GM12878 (cell line): ENCODE data around the gene FIBCD1. TPM values are rescaled to one million over a fixed set of nuclear protein-coding genes. Genes with fewer than 3 reads are reported as not detected.

ENCODE experiments used
- ATAC-seq: fragments of 200-7000 bp; cut with Tn5 transposase; 3 replicates; pipeline ENCODE4 v1.9.1; 2020; ENCODE audit warnings: mild to moderate bottlenecking, moderate library complexity
- BruUV-seq: library from RNA; stranded (reverse); fragments of 400-500 nt; replicated peaks from 2 replicates; lab custom pipeline; 2021; lab: Mats Ljungman, UMichigan
- CTCF ChIA-PET: fragments of 300-600 bp; sonication (Branson Sonifier 250); formaldehyde crosslinking; extraction: SDS; loops from one replicate; lab custom pipeline; 2021; ENCODE audit warnings: inconsistent platforms; lab: Yijun Ruan, JAX
- POLR2A ChIA-PET: fragments of 350-600 bp; formaldehyde crosslinking; extraction: SDS; loops from one replicate; lab custom pipeline; 2021; ENCODE audit warnings: inconsistent platforms; lab: Charles Lee
- RAD21 ChIA-PET: fragments of 300-600 bp; sonication (Branson Sonifier 250); formaldehyde crosslinking; loops from one replicate; lab custom pipeline; 2023; ENCODE audit warnings: antibody characterized with exemption; ENCODE audit not compliant: unreplicated experiment; lab: Charles Lee
- SMC1A ChIA-PET: fragments of 300-600 bp; sonication (Branson Sonifier 250); formaldehyde crosslinking; loops from one replicate; lab custom pipeline; 2023; ENCODE audit not compliant: unreplicated experiment, uncharacterized antibody; lab: Charles Lee
- DNase-seq: peaks from one replicate; pipeline ENCODE4 v3.0.0-alpha.2; 2011; ENCODE audit warnings: low read depth, low spot score
- FAIRE-seq: peaks from 3 replicates; lab custom pipeline; 2011; peaks lifted over from hg19 to GRCh38; lab: Jason Lieb, UNC
- H2AFZ ChIP-seq: 2 replicates; pipeline ENCODE4 v1.6.0; 2011; ENCODE audit warnings: low read depth, low read length, control low read depth; ENCODE audit not compliant: control insufficient read depth
- H3K27ac ChIP-seq: 2 replicates; pipeline ENCODE4 v1.5.1; 2011; ENCODE audit warnings: control low read depth; ENCODE audit not compliant: control insufficient read depth, insufficient read depth
- H3K27me3 ChIP-seq, 2 experiments: replicated peaks in 1 of 2; 2 replicates each; pipeline versions ENCODE4 v1.6.0 to v1.6.1; 2011; ENCODE audit warnings: low read length in 1 of 2; ENCODE audit not compliant: control insufficient read depth in 2 of 2, insufficient read depth in 2 of 2
- H3K36me3 ChIP-seq, 2 experiments: 2 replicates each; pipeline ENCODE4 v1.5.1; 2011; ENCODE audit warnings: low read length in 1 of 2; ENCODE audit not compliant: control insufficient read depth in 2 of 2, insufficient read depth in 2 of 2
- H3K4me1 ChIP-seq: 2 replicates; pipeline ENCODE4 v1.6.1; 2011; ENCODE audit warnings: mild to moderate bottlenecking, low read length, moderate library complexity, mixed read lengths; ENCODE audit not compliant: control insufficient read depth, insufficient read depth
- H3K4me2 ChIP-seq: 2 replicates; pipeline ENCODE4 v1.6.0; 2011; ENCODE audit warnings: control low read depth; ENCODE audit not compliant: control insufficient read depth, insufficient read depth
- H3K4me3 ChIP-seq: fragments of 200-600 bp; sonication (generic); 2 replicates; pipeline ENCODE4 v1.5.1; 2016
- H3K79me2 ChIP-seq: 2 replicates; pipeline ENCODE4 v1.6.0; 2011; ENCODE audit warnings: low read length; ENCODE audit not compliant: control insufficient read depth, insufficient read depth
- H3K9ac ChIP-seq: 2 replicates; pipeline ENCODE4 v1.8.0; 2011; ENCODE audit warnings: low read length, control low read depth, mixed read lengths; ENCODE audit not compliant: control insufficient read depth, insufficient read depth
- H3K9me3 ChIP-seq: replicated peaks from 3 replicates; pipeline ENCODE4 v1.5.1; 2011; ENCODE audit warnings: mild to moderate bottlenecking, low read length; ENCODE audit not compliant: control insufficient read depth, insufficient read depth
- H4K20me1 ChIP-seq: 2 replicates; pipeline ENCODE4 v1.6.0; 2011; ENCODE audit not compliant: control insufficient read depth, insufficient read depth
- DPF2 ChIP-seq: fragments of 450-650 bp; IDR thresholded peaks from 2 replicates; pipeline ENCODE4 v1.6.1; 2017; ENCODE audit warnings: mild to moderate bottlenecking
- ETV6 ChIP-seq, 2 experiments: fragments of 450-650 bp in 1 of 2; IDR thresholded peaks in 1 of 2; conservative IDR thresholded peaks in 1 of 2; 2 replicates each; pipeline ENCODE4 v1.6.1; 2014; ENCODE audit warnings: antibody characterized with exemption in 1 of 2, borderline replicate concordance in 1 of 2, low read depth in 1 of 2, mild to moderate bottlenecking in 1 of 2, moderate library complexity in 1 of 2
- FOXK2 ChIP-seq: fragments of 450-650 bp; IDR thresholded peaks from 2 replicates; pipeline ENCODE4 v1.6.1; 2017; ENCODE audit warnings: mild to moderate bottlenecking, moderate library complexity
- GABPA ChIP-seq: IDR thresholded peaks from 2 replicates; pipeline ENCODE4 v1.6.1; 2014; ENCODE audit warnings: antibody characterized with exemption, low read depth, mild to moderate bottlenecking, inconsistent platforms
- GATAD2B ChIP-seq: fragments of 450-650 bp; conservative IDR thresholded peaks from 2 replicates; pipeline ENCODE4 v1.6.1; 2017; ENCODE audit warnings: low read depth, mild to moderate bottlenecking, moderate library complexity
- JUNB ChIP-seq: IDR thresholded peaks from 2 replicates; pipeline ENCODE4 v1.6.1; 2016; ENCODE audit warnings: antibody characterized with exemption, mild to moderate bottlenecking
- KLF5 ChIP-seq: fragments of 450-650 bp; IDR thresholded peaks from 2 replicates; pipeline ENCODE4 v1.6.1; 2014; ENCODE audit warnings: mild to moderate bottlenecking; ENCODE audit not compliant: partially characterized antibody
- MTA3 ChIP-seq: IDR thresholded peaks from 2 replicates; pipeline ENCODE4 v1.6.1; 2012; ENCODE audit warnings: low read length, inconsistent platforms, borderline replicate concordance
- NFYB ChIP-seq: IDR thresholded peaks from 2 replicates; pipeline ENCODE4 v1.6.1; 2011; ENCODE audit warnings: low read depth, mild to moderate bottlenecking, low read length, improper control_type of control experiment, moderate library complexity; ENCODE audit not compliant: insufficient read depth
- NR2C1 ChIP-seq: fragments of 450-650 bp; IDR thresholded peaks from 2 replicates; pipeline ENCODE4 v1.6.1; 2017; ENCODE audit warnings: antibody characterized with exemption, mild to moderate bottlenecking, moderate library complexity
- TARDBP ChIP-seq: IDR thresholded peaks from 2 replicates; pipeline ENCODE4 v1.6.1; 2016; ENCODE audit warnings: borderline replicate concordance
- TCF12 ChIP-seq: IDR thresholded peaks from 2 replicates; pipeline ENCODE4 v1.6.1; 2011; ENCODE audit warnings: low read depth, mild to moderate bottlenecking, low read length
- TCF3 ChIP-seq: IDR thresholded peaks from 2 replicates; pipeline ENCODE4 v1.6.1; 2012; ENCODE audit warnings: low read depth, mild to moderate bottlenecking, low read length, borderline replicate concordance; ENCODE audit not compliant: insufficient read depth
- TCF7 ChIP-seq: IDR thresholded peaks from 2 replicates; pipeline ENCODE4 v1.6.1; 2014; ENCODE audit warnings: antibody characterized with exemption, borderline replicate concordance
- YBX1 ChIP-seq: fragments of 450-650 bp; IDR thresholded peaks from 2 replicates; pipeline ENCODE4 v1.6.1; 2016; ENCODE audit warnings: antibody characterized with exemption
- ZBED1 ChIP-seq: IDR thresholded peaks from 2 replicates; pipeline ENCODE4 v1.6.1; 2016; ENCODE audit warnings: borderline replicate concordance
- ZNF217 ChIP-seq: fragments of 450-650 bp; IDR thresholded peaks from 2 replicates; pipeline ENCODE4 v1.6.1; 2017; ENCODE audit warnings: antibody characterized with exemption, mild to moderate bottlenecking
- ZNF24 ChIP-seq: fragments of 450-650 bp; IDR thresholded peaks from 2 replicates; pipeline ENCODE4 v1.6.1; 2017; ENCODE audit warnings: antibody characterized with exemption, mild to moderate bottlenecking
- ZNF274 ChIP-seq: IDR thresholded peaks from one replicate; pipeline ENCODE4 v1.8.0; 2011; ENCODE audit not compliant: insufficient read length, insufficient read depth
- WGBS: methylation state at CpG from one replicate; pipeline ENCODE4 v1.1.6; 2016; ENCODE audit warnings: low lambda C conversion rate; ENCODE audit not compliant: insufficient replicate concordance, insufficient coverage; ENCODE audit errors: missing lambda C conversion rate; 5-methylcytosine and 5-hydroxymethylcytosine counted together
- in situ Hi-C: fragments of 300-500 bp; cut with MboI; formaldehyde crosslinking; loops from 9 replicates; pipeline ENCODE4 v1.14.3; 2018; ENCODE audit warnings: mixed read lengths
- intact Hi-C: fragments of 100-400 bp; cut with micrococcal nuclease; formaldehyde crosslinking; loops from one replicate; pipeline ENCODE4 v1.14.2; 2022; ENCODE audit not compliant: unreplicated experiment
- polyA plus RNA-seq, 11 experiments: library from polyadenylated mRNA; depleted of rRNA in 4 of 11; unstranded in 6 of 11; stranded (reverse) in 5 of 11; fragments of >200 nt; fragmentation: Nextera tagmentation in 4 of 11; fragmentation: Illumina TruSeq in 1 of 11; extraction: Ambion mirVana in 4 of 11; extraction: Trizol in 1 of 11; gene quantifications; 1 replicate in 1 of 11; 2 replicates in 10 of 11; pipeline versions ENCODE4 v1.2.1 to v1.2.3, GENCODE V29; 2011 to 2016; ENCODE audit warnings: inconsistent platforms in 2 of 11, missing spikeins in 2 of 11, low read depth in 1 of 11
- total RNA-seq, 4 experiments: library from RNA; depleted of rRNA in 3 of 4; stranded (reverse); fragments of >200 nt in 3 of 4; fragmentation: Illumina TruSeq in 1 of 4; extraction: Trizol in 1 of 4; gene quantifications; 2 replicates each; pipeline versions ENCODE4 v1.2.1 to v1.2.3, GENCODE V29; 2013 to 2021
- TF ChIP-seq, protein P1 (sequence below): IDR thresholded peaks from 2 replicates; pipeline ENCODE4 v1.6.1; 2012; ENCODE audit warnings: low read length, inconsistent platforms

The FIBCD1 gene
- total and polyA plus RNA-seq, 10 of the 15 experiments (the other 5 are each of a cell fraction or from before 2014, with no cell fraction given): 0.04 to 0.95 (median 0.25) TPM; not detected in 6

DNA sequence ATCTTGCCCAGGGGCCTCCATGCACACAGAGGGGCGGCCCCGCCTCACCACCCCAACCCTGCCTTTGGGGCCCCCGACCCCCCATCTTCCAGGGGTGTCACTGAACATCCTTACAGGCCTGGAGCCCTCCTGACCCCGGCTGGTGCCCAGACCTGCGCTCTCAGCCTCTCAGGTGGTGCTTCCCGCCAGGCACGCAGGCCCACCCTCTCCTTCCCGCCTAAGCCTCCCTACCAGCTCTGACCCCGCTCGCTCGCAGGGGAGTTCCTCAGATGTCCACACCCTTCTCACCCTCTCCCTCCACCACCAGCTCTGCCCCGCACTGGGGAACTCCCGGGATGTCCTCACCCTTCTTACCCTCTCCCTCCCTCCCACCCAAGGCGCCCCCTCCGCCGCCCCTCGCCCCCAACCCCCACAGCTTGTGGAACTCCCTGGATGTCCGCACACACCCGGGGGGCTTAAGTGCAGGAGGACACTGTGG is 30.1 kb downstream of the FIBCD1 start (continued):
- TF ChIP-seq GABPA (no peak), TARDBP (no peak), TCF3 (no peak), TCF12 (no peak), TCF7 (no peak), KLF5 (no peak), DPF2 (no peak), MTA3 (no peak)

DNA sequence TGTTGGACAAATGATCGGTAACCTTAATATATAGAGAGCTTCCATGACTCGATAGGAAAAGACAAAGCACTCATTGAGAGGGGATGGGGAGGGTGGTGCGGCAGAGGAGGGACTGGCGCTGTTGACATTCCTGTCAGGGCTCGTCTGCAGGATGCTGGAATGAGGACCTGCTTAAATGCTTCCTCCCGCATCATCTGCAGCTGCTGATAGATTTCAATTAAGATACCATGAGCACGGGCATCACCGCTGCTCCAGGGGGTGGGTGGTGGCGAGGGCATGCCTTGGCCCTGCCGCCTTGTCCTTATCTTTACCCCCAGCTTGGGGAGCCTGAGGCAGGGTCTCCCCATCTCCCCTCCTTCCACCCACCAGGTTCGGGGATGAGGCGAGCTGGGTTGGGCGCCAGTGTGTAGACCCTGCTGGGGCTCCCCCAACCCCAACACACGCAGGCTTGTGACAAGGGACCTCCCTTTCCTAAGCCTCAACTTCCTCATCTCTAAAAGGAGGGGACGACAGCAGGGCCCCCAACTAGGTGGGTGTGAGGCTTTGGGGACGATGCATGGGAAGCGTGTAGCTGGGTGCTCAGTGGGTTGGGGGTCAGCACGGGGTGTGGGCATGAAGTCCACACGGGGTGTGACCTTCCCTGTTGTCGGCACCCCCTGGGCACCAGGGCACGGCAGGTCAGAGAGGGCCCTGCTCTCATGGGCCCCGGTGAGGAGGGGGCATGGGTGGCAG is 30.7 kb downstream of the FIBCD1 start:
- Histone ChIP-seq H2AFZ (no peak overlapping the region), H3K4me2 (no peak overlapping the region), H3K27ac (no peak overlapping the region), H4K20me1 (no peaks in the 10 kb centered on the region), H3K9ac (no peak overlapping the region), H3K79me2 (no peaks in the 10 kb centered on the region), H3K4me1 (no peaks in the 10 kb centered on the region), H3K4me3 (no peak overlapping the region), H3K9me3 (no peaks in the 10 kb centered on the region), H3K27me3 (no peaks in the 10 kb centered on the region; a peak in 2 of 4 replicates), H3K36me3 (no peaks in the 10 kb centered on the region)
- DNase-seq (no peak), FAIRE-seq (no peak), ATAC-seq (no peak)
- SMC1A ChIA-PET: no interaction called here
- POLR2A ChIA-PET: no interaction called here
- CTCF ChIA-PET: interaction anchor here (1.7 kb wide), 1 partner anchor 38 kb away, joined by 4 read pairs; no protein-coding TSS in a partner anchor
- BruUV-seq: no TSS peak
- WGBS: 21% methylated on average over 22 of the region's 22 CpGs
- intact Hi-C loops: no loop called here
- in situ Hi-C loops: no loop called here
- RAD21 ChIA-PET: no interaction called here
- TF ChIP-seq ZNF217 (no peak), JUNB (no peak), ETV6 (conservative IDR thresholded peaks at IDR 0.05 in 1 of 2, IDR thresholded peaks at IDR 0.05 in 1 of 2; ENCODE audit: borderline replicate concordance in 1 of 2, low read depth in 1 of 2) (no peak), ZBED1 (no peak), NFYB (no peak), TCF3 (no peak), YBX1 (no peak), ZNF24 (no peak), ZNF274 (no peak), FOXK2 (no peak), GATAD2B (no peak), NR2C1 (no peak)
- TF ChIP-seq, protein P1, sequence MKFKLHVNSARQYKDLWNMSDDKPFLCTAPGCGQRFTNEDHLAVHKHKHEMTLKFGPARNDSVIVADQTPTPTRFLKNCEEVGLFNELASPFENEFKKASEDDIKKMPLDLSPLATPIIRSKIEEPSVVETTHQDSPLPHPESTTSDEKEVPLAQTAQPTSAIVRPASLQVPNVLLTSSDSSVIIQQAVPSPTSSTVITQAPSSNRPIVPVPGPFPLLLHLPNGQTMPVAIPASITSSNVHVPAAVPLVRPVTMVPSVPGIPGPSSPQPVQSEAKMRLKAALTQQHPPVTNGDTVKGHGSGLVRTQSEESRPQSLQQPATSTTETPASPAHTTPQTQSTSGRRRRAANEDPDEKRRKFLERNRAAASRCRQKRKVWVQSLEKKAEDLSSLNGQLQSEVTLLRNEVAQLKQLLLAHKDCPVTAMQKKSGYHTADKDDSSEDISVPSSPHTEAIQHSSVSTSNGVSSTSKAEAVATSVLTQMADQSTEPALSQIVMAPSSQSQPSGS: no peak
